ENCODE measurements around the gene DGKG. TPM values are rescaled to one million over a fixed set of nuclear protein-coding genes. Genes with fewer than 3 reads are reported as not detected.
A peak's percentile ranks its signal among the peaks of the same experiment; 100 is the strongest.

The DGKG gene
- total RNA-seq, 2 donors from 2014 or later, result 0.42 to 1.0 TPM

- Mint-ChIP-seq H3K4me1 (ENCODE audit: low read depth) (peaks cover 12% of the 10 kb centered on the region), H3K27ac (no peak overlapping the region), H3K4me3 (peak overlapping the region in 1 of 2 donors; percentile 71), H3K27me3 (ENCODE audit: low read depth) (peaks cover 69% of the 10 kb centered on the region), H3K9me3 (no peaks in the 10 kb centered on the region), H3K36me3 (ENCODE audit: insufficient read depth in 2 of 2) (no peaks in the 10 kb centered on the region)
- DNase-seq, result no peak
- ATAC-seq (replicated peaks in 1 of 2), result no peak
Measured at GRCh38 chr3:186360779-186361178, 1.3 kb downstream of the DGKG start.

GRCh38 chr3:186359078-186359477 is 3.0 kb downstream of the DGKG start:
- no peak for DNase-seq
- Mint-ChIP-seq H3K9me3 (peaks cover 7% of the 10 kb centered on the region in 2 donors), H3K4me3 (no peak overlapping the region), H3K36me3 (ENCODE audit: insufficient read depth in 2 of 2) (peaks cover 0 to 4% of the 10 kb centered on the region in 2 donors), H3K4me1 (ENCODE audit: low read depth) (peaks cover 12% of the 10 kb centered on the region), H3K27me3 (ENCODE audit: low read depth) (peaks cover 69% of the 10 kb centered on the region), H3K27ac (no peak overlapping the region)
- no peak for ATAC-seq (replicated peaks in 1 of 2)

GRCh38 chr3:186356152-186356551 is 5.9 kb downstream of the DGKG start:
- Mint-ChIP-seq H3K4me1 (ENCODE audit: low read depth) (peaks cover 2% of the 10 kb centered on the region), H3K27me3 (ENCODE audit: low read depth) (peaks cover 44% of the 10 kb centered on the region), H3K9me3 (peaks cover 7% of the 10 kb centered on the region in 2 donors), H3K36me3 (ENCODE audit: insufficient read depth in 2 of 2) (peaks cover 0 to 4% of the 10 kb centered on the region in 2 donors), H3K4me3 (no peak overlapping the region), H3K27ac (no peak overlapping the region)
- DNase-seq (no peak), ATAC-seq (replicated peaks in 1 of 2) (no peak)

GRCh38 chr3:186354100-186354499 is 7.9 kb downstream of the DGKG start:
- Mint-ChIP-seq H3K36me3 (ENCODE audit: insufficient read depth in 2 of 2) (peaks cover 0 to 4% of the 10 kb centered on the region in 2 donors), H3K27ac (no peak overlapping the region), H3K4me3 (no peak overlapping the region), H3K27me3 (ENCODE audit: low read depth) (peaks cover 34% of the 10 kb centered on the region), H3K4me1 (ENCODE audit: low read depth) (no peaks in the 10 kb centered on the region), H3K9me3 (peaks cover 7% of the 10 kb centered on the region in 2 donors)
- DNase-seq (no peak), ATAC-seq (replicated peaks in 1 of 2) (no peak)

GRCh38 chr3:186352369-186352768 is 9.7 kb downstream of the DGKG start:
- Mint-ChIP-seq H3K4me3 (no peak overlapping the region), H3K9me3 (peaks cover 7% of the 10 kb centered on the region in 2 donors), H3K36me3 (ENCODE audit: insufficient read depth in 2 of 2) (peaks cover 0 to 4% of the 10 kb centered on the region in 2 donors), H3K4me1 (ENCODE audit: low read depth) (no peaks in the 10 kb centered on the region), H3K27me3 (ENCODE audit: low read depth) (peaks cover 28% of the 10 kb centered on the region), H3K27ac (no peak overlapping the region)
- ATAC-seq (replicated peaks in 1 of 2), result no peak
- no peak for DNase-seq

GRCh38 chr3:186342197-186342596 is 19.8 kb downstream of the DGKG start:
- DNase-seq (no peak), ATAC-seq (replicated peaks in 1 of 2) (no peak)
- Mint-ChIP-seq H3K4me3 (no peak overlapping the region), H3K27me3 (ENCODE audit: low read depth) (peaks cover 20% of the 10 kb centered on the region), H3K4me1 (ENCODE audit: low read depth) (peaks cover 11% of the 10 kb centered on the region), H3K27ac (no peak overlapping the region), H3K9me3 (peaks cover 3 to 5% of the 10 kb centered on the region in 2 donors), H3K36me3 (ENCODE audit: insufficient read depth in 2 of 2) (peaks cover 2 to 3% of the 10 kb centered on the region in 2 donors)

- ATAC-seq (replicated peaks in 1 of 2), result no peak
- Mint-ChIP-seq H3K4me1 (ENCODE audit: low read depth) (peaks cover 11% of the 10 kb centered on the region), H3K9me3 (peaks cover 3 to 5% of the 10 kb centered on the region in 2 donors), H3K27ac (no peak overlapping the region), H3K4me3 (no peak overlapping the region), H3K36me3 (ENCODE audit: insufficient read depth in 2 of 2) (peaks cover 2 to 3% of the 10 kb centered on the region in 2 donors), H3K27me3 (ENCODE audit: low read depth) (peaks cover 15% of the 10 kb centered on the region)
- DNase-seq, result no peak
Measured at GRCh38 chr3:186340204-186340603, 21.8 kb downstream of the DGKG start.

- Mint-ChIP-seq H3K27ac (no peak overlapping the region), H3K36me3 (ENCODE audit: insufficient read depth in 2 of 2) (peaks cover 2 to 3% of the 10 kb centered on the region in 2 donors), H3K4me3 (no peak overlapping the region), H3K9me3 (peaks cover 3 to 5% of the 10 kb centered on the region in 2 donors), H3K4me1 (ENCODE audit: low read depth) (peaks cover 11% of the 10 kb centered on the region), H3K27me3 (ENCODE audit: low read depth) (peaks cover 14% of the 10 kb centered on the region)
- ATAC-seq (replicated peaks in 1 of 2) (peak; percentile 32 to 42), DNase-seq (no peak)
Measured at GRCh38 chr3:186339180-186339918, 22.7 kb downstream of the DGKG start.

- H3K9me3 Mint-ChIP-seq, result no peaks in the 10 kb centered on the region
Measured at GRCh38 chr3:186333256-186333655, 28.8 kb downstream of the DGKG start.

GRCh38 chr3:186330772-186331460 is 31.1 kb downstream of the DGKG start:
- Mint-ChIP-seq H3K36me3 (ENCODE audit: insufficient read depth in 2 of 2) (peaks cover 0 to 1% of the 10 kb centered on the region in 2 donors), H3K27me3 (ENCODE audit: low read depth) (peaks cover 38% of the 10 kb centered on the region), H3K4me1 (ENCODE audit: low read depth) (peaks cover 14% of the 10 kb centered on the region), H3K9me3 (no peaks in the 10 kb centered on the region), H3K27ac (peak overlapping the region; percentile 10), H3K4me3 (no peak overlapping the region)
- ATAC-seq (replicated peaks in 1 of 2) (peak in 1 of 2 donors; percentile 40), DNase-seq (peak in 1 of 2 donors; percentile 3)

More at GRCh38 chr3:186333256-186333655, 28.8 kb downstream of the DGKG start:
- DNase-seq (no peak), ATAC-seq (replicated peaks in 1 of 2) (no peak)
- Mint-ChIP-seq H3K27me3 (ENCODE audit: low read depth) (peaks cover 25% of the 10 kb centered on the region), H3K4me1 (ENCODE audit: low read depth) (peaks cover 14% of the 10 kb centered on the region), H3K4me3 (no peak overlapping the region), H3K36me3 (ENCODE audit: insufficient read depth in 2 of 2) (peaks cover 0 to 1% of the 10 kb centered on the region in 2 donors), H3K27ac (no peak overlapping the region)

- Mint-ChIP-seq H3K27ac (no peak overlapping the region), H3K4me3 (no peak overlapping the region), H3K4me1 (ENCODE audit: low read depth) (peaks cover 14% of the 10 kb centered on the region), H3K36me3 (ENCODE audit: insufficient read depth in 2 of 2) (peaks cover 0 to 1% of the 10 kb centered on the region in 2 donors), H3K27me3 (ENCODE audit: low read depth) (peaks cover 44% of the 10 kb centered on the region), H3K9me3 (no peaks in the 10 kb centered on the region)
- DNase-seq (no peak), ATAC-seq (replicated peaks in 1 of 2) (no peak)
Measured at GRCh38 chr3:186329589-186329988, 32.4 kb downstream of the DGKG start.

GRCh38 chr3:186327912-186328487 is 34.0 kb downstream of the DGKG start:
- DNase-seq (no peak), ATAC-seq (replicated peaks in 1 of 2) (no peak)
- Mint-ChIP-seq H3K27me3 (ENCODE audit: low read depth) (peaks cover 44% of the 10 kb centered on the region), H3K36me3 (ENCODE audit: insufficient read depth in 2 of 2) (peaks cover 0 to 1% of the 10 kb centered on the region in 2 donors), H3K27ac (no peak overlapping the region), H3K9me3 (no peaks in the 10 kb centered on the region), H3K4me1 (ENCODE audit: low read depth) (peaks cover 14% of the 10 kb centered on the region), H3K4me3 (no peak overlapping the region)

- Mint-ChIP-seq H3K4me3 (no peak overlapping the region), H3K27ac (no peak overlapping the region), H3K27me3 (ENCODE audit: low read depth) (peaks cover 34% of the 10 kb centered on the region), H3K9me3 (no peaks in the 10 kb centered on the region), H3K36me3 (ENCODE audit: insufficient read depth in 2 of 2) (no peaks in the 10 kb centered on the region), H3K4me1 (ENCODE audit: low read depth) (no peaks in the 10 kb centered on the region)
- no peak for DNase-seq
- no peak for ATAC-seq (replicated peaks in 1 of 2)
Measured at GRCh38 chr3:186322761-186323160, 39.3 kb downstream of the DGKG start.

All from activated T-cell treated with anti-CD3 and anti-CD28 coated beads, Interleukin-2, amount 50 U/mL, for 72 hours (primary cell).